Central memory CD8-positive, alpha-beta T cell (primary cell): ENCODE data around the gene PTCD2.
"Not testable (repeated sequence)": the region's sequence is repeated elsewhere in the genome, so short reads cannot be mapped to it uniquely, and the experiment has no call there.

Source experiments
- ATAC-seq: fragments of 150-1000 bp; cut with Tn5 transposase; replicated peaks from 2 replicates; pipeline ENCODE4 v1.10.0; 2022; ENCODE audit warnings: mild to moderate bottlenecking, moderate FRiP score, moderate number of reproducible peaks; ENCODE audit not compliant: poor library complexity, severe bottlenecking; ENCODE audit errors: extremely low read depth
- DNase-seq, 2 donors: peaks; one replicate each; pipeline ENCODE4 v3.0.0; 2021; ENCODE audit warnings: low spot score in 2 of 2
- H3K27ac Mint-ChIP-seq: one replicate; pipeline ENCODE4 v1.8.0; 2022; ENCODE audit warnings: low read depth, mild to moderate bottlenecking, moderate library complexity, mixed read lengths
- H3K27me3 Mint-ChIP-seq: one replicate; pipeline ENCODE4 v1.8.0; 2022; ENCODE audit warnings: mixed read lengths
- H3K36me3 Mint-ChIP-seq: one replicate; pipeline ENCODE4 v1.8.0; 2022; ENCODE audit warnings: mild to moderate bottlenecking, moderate library complexity, mixed read lengths; ENCODE audit not compliant: insufficient read depth
- H3K4me1 Mint-ChIP-seq: one replicate; pipeline ENCODE4 v1.8.0; 2022; ENCODE audit warnings: mixed read lengths
- H3K4me3 Mint-ChIP-seq: one replicate; pipeline ENCODE4 v1.8.0; 2022; ENCODE audit warnings: mild to moderate bottlenecking, moderate library complexity, mixed read lengths
- H3K9me3 Mint-ChIP-seq: one replicate; pipeline ENCODE4 v1.8.0; 2022; ENCODE audit warnings: mixed read lengths

Gene PTCD2

DNA sequence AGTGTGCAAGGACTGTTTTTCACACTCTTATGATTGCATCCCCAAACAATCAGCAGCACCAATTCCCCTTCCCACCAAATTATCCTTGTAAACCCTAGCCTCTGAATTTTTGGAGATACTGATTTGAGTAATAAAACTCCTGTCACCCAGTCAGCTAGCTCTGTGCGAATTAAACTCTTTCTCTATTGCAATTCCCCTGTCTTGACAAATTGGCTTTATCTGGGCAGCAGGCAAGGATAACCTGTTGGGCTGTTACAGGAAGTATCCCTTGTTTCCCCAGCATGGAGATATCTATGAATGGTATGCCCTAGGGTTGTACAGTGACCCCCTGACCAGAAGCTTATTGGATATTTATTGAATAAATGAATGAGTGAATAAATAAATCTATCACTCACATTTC, 80.8 kb downstream of the PTCD2 start:
- Mint-ChIP-seq H3K27me3 (peaks cover 57% of the 10 kb centered on the region), H3K4me3 (no peak overlapping the region), H3K4me1 (no peaks in the 10 kb centered on the region), H3K36me3 (no peaks in the 10 kb centered on the region), H3K27ac (no peak overlapping the region), H3K9me3 (peaks cover 14% of the 10 kb centered on the region)
- DNase-seq (no peak), ATAC-seq (no peak)

- peaks cover 68% of the 10 kb centered on the region for H3K27me3 Mint-ChIP-seq
- peaks cover 14% of the 10 kb centered on the region for H3K9me3 Mint-ChIP-seq
- no peak for ATAC-seq
- DNase-seq = no peak
- no peaks in the 10 kb centered on the region for H3K36me3 Mint-ChIP-seq
- H3K4me3 Mint-ChIP-seq = no peak overlapping the region
- H3K4me1 Mint-ChIP-seq = no peaks in the 10 kb centered on the region
- no peak overlapping the region for H3K27ac Mint-ChIP-seq
Observed at GRCh38 chr5:72402381-72402890, 82.3 kb downstream of the PTCD2 start.

GRCh38 chr5:72402959-72403628, 82.9 kb downstream of the PTCD2 start:
- H3K27ac Mint-ChIP-seq = no peak overlapping the region
- ATAC-seq (no peak), DNase-seq (no peak)
- H3K36me3 Mint-ChIP-seq = no peaks in the 10 kb centered on the region
- H3K4me3 Mint-ChIP-seq = no peak overlapping the region
- peaks cover 14% of the 10 kb centered on the region for H3K9me3 Mint-ChIP-seq
- H3K4me1 Mint-ChIP-seq = no peaks in the 10 kb centered on the region
- peaks cover 68% of the 10 kb centered on the region for H3K27me3 Mint-ChIP-seq

DNA sequence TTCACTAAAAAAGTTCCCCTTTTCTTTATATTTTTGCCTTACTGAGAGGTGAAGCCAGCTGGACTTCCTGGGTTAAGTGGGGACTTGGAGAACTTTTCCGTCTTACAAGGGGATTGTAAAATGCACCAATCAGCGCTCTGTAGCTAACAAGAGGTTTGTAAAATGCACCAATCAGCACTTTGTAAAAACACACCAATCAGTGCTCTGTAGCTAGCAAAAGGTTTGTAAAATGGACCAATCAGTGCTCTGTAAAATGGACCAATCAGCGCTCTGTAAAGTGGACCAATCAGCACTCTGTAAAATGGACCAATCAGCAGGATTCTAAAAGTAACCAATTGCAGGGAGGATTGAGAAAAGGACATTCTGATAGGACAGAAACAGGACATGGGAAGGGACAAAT, 84.6 kb downstream of the PTCD2 start:
- not testable (repeated sequence) for DNase-seq, H3K4me3 Mint-ChIP-seq, ATAC-seq

DNA sequence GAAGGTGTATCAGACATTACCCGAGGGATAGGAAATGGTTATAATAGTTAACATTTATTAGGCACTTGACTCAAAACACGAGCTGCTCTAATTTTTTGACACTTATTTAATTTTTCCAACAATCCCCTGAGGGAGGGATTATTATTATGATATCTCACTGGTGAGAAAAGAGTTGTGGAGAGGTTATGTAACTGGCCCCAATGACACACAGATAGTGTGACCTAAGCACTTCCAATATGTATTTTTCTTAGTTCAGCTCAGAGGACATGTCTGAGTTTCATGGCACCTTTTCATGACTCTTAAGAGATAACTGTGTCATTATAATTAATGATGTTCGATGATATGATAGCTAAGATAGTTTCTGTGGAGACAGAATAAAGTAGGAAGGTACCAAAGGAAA, 86.9 kb downstream of the PTCD2 start:
- no peak for ATAC-seq

More for the DNA sequence above, 84.6 kb downstream of the PTCD2 start:
- Mint-ChIP-seq H3K9me3 (peaks cover 13% of the 10 kb centered on the region), H3K27me3 (peaks cover 60% of the 10 kb centered on the region)
- H3K4me1 Mint-ChIP-seq, H3K27ac Mint-ChIP-seq, H3K36me3 Mint-ChIP-seq: not testable (repeated sequence)

DNA sequence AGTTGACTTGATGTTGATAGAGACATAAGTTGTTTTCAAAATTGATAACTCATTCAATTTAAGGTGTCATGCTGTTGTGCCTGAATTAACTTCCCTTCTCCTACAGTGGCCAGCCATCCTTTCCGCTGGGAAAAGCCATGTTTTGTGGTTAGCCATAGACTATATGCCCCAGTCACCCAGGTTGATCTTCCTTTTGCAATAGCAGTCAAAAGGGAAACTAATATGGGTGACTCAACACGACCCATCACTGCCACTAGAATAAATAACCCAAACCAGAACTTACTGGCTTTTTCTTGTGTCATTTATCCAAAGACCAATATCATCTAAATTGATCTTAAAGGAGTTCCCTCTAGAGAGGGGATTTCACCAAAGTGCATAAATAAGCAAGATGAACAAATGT, 87.4 kb downstream of the PTCD2 start:
- no peaks in the 10 kb centered on the region for H3K36me3 Mint-ChIP-seq

More for the DNA sequence above, 86.9 kb downstream of the PTCD2 start:
- peaks cover 51% of the 10 kb centered on the region for H3K27me3 Mint-ChIP-seq
- H3K4me3 Mint-ChIP-seq = no peak overlapping the region
- H3K36me3 Mint-ChIP-seq = no peaks in the 10 kb centered on the region
- no peaks in the 10 kb centered on the region for H3K9me3 Mint-ChIP-seq
- H3K4me1 Mint-ChIP-seq = no peaks in the 10 kb centered on the region
- no peak for DNase-seq
- H3K27ac Mint-ChIP-seq = no peak overlapping the region

DNA sequence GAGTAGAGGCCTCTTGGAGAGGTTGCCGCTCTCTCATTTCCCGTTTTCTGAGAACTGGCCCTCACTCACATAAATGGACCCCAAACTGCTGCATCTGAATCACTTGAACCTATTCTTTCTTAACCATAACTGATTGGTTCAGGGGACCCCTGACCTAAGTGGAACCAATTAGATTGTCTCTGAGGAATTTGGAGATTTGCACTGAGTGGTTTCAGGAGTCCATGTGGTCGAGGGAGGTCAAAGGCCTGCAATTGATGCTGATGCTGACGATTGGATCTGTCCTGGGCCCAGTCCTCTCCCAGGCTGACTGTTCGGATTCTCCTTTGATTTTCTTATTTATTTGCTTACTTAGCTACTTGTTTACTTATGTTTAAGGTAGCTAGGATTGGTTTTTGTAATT, 88.0 kb downstream of the PTCD2 start:
- ATAC-seq (no peak), DNase-seq (no peak)
- Mint-ChIP-seq H3K27me3 (peaks cover 51% of the 10 kb centered on the region), H3K4me3 (no peak overlapping the region), H3K27ac (no peak overlapping the region), H3K4me1 (no peaks in the 10 kb centered on the region), H3K9me3 (no peaks in the 10 kb centered on the region), H3K36me3 (no peaks in the 10 kb centered on the region)

More for the DNA sequence above, 87.4 kb downstream of the PTCD2 start:
- no peak overlapping the region for H3K4me3 Mint-ChIP-seq
- no peaks in the 10 kb centered on the region for H3K4me1 Mint-ChIP-seq
- ATAC-seq (no peak), DNase-seq (no peak)
- no peaks in the 10 kb centered on the region for H3K9me3 Mint-ChIP-seq
- no peak overlapping the region for H3K27ac Mint-ChIP-seq
- peaks cover 51% of the 10 kb centered on the region for H3K27me3 Mint-ChIP-seq

GRCh38 chr5:72408603-72409002, 88.4 kb downstream of the PTCD2 start:
- no peak for DNase-seq
- peaks cover 51% of the 10 kb centered on the region for H3K27me3 Mint-ChIP-seq

GRCh38 chr5:72410688-72411295, 90.6 kb downstream of the PTCD2 start:
- DNase-seq = no peak
- Mint-ChIP-seq H3K36me3 (no peaks in the 10 kb centered on the region), H3K4me1 (no peaks in the 10 kb centered on the region), H3K4me3 (no peak overlapping the region), H3K27ac (no peak overlapping the region), H3K27me3 (peaks cover 38% of the 10 kb centered on the region), H3K9me3 (no peaks in the 10 kb centered on the region)
- no peak for ATAC-seq

More at GRCh38 chr5:72408603-72409002, 88.4 kb downstream of the PTCD2 start:
- no peaks in the 10 kb centered on the region for H3K36me3 Mint-ChIP-seq
- no peak for ATAC-seq
- no peak overlapping the region for H3K27ac Mint-ChIP-seq
- H3K4me3 Mint-ChIP-seq = no peak overlapping the region
- H3K9me3 Mint-ChIP-seq = no peaks in the 10 kb centered on the region
- H3K4me1 Mint-ChIP-seq = no peaks in the 10 kb centered on the region

DNA sequence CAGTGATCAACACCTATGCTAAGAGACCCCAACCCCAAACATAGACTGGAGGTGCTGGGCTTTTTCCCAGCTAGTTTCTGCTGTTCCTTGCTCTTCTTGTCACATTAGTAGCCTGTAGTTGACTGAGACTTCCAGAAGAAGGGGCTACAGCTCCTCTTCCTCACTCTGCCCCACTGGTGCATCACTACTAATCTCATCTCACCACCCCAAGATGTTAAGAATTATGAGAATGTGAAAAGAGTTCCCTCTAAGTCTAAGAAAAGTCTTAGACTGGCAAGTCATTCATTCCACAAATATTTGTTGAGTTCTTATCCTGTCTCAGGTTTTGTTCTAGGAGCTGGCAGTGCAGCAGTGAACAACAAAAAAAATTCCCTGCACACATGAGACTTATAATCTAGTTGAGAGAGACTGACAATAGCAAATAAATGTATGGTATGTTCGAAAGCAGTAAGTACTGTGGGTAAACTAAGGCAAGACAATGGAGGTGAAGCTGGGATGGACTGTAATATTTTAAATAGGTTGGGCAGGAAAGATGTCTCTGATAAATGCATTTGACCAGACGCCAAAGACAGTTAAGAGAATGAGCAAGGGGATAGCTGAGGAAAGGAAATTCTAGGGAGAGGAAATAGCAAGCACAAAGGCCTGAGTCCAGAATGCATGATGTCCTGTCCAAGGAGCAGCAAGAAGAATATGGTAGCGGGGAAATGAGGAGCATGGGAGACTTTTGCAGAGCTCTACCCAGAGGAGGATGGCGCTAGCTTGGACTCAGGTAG, 92.3 kb downstream of the PTCD2 start:
- H3K36me3 Mint-ChIP-seq = no peaks in the 10 kb centered on the region
- DNase-seq = no peak
- no peak overlapping the region for H3K4me3 Mint-ChIP-seq
- no peaks in the 10 kb centered on the region for H3K9me3 Mint-ChIP-seq
- H3K27ac Mint-ChIP-seq = no peak overlapping the region
- H3K27me3 Mint-ChIP-seq = peaks cover 21% of the 10 kb centered on the region
- H3K4me1 Mint-ChIP-seq = no peaks in the 10 kb centered on the region
- no peak for ATAC-seq

- H3K4me1 Mint-ChIP-seq = no peaks in the 10 kb centered on the region
- DNase-seq = no peak
- no peaks in the 10 kb centered on the region for H3K9me3 Mint-ChIP-seq
- H3K27ac Mint-ChIP-seq = no peak overlapping the region
- no peak for ATAC-seq
- peaks cover 1% of the 10 kb centered on the region for H3K36me3 Mint-ChIP-seq
- H3K27me3 Mint-ChIP-seq = no peaks in the 10 kb centered on the region
- no peak overlapping the region for H3K4me3 Mint-ChIP-seq
Observed at GRCh38 chr5:72415616-72416325, 95.6 kb downstream of the PTCD2 start.

- H3K27me3 Mint-ChIP-seq = peaks cover 15% of the 10 kb centered on the region
- no peaks in the 10 kb centered on the region for H3K4me1 Mint-ChIP-seq
- DNase-seq (no peak), ATAC-seq (no peak)
- H3K36me3 Mint-ChIP-seq = peaks cover 1% of the 10 kb centered on the region
- no peaks in the 10 kb centered on the region for H3K9me3 Mint-ChIP-seq
- no peak overlapping the region for H3K27ac Mint-ChIP-seq
- no peak overlapping the region for H3K4me3 Mint-ChIP-seq
Observed at GRCh38 chr5:72417333-72418062, 97.3 kb downstream of the PTCD2 start.
